WTC11 (cell line): ENCODE data around the gene KDM4B.

Source experiments
- ELF4 ChIP-seq: sonication (generic); formaldehyde crosslinking; IDR thresholded peaks from 2 replicates; pipeline ENCODE4 v1.8.1; 2022; ENCODE audit warnings: low read depth, mild to moderate bottlenecking, moderate library complexity, missing genetic modification reagents
- JAZF1 ChIP-seq: fragments of 250-450 bp; sonication (Bioruptor Pico); IDR thresholded peaks from 2 replicates; pipeline ENCODE4 v1.9.0; 2021; ENCODE audit warnings: moderate library complexity, mild to moderate bottlenecking, inconsistent platforms
- KAT7 ChIP-seq: sonication (generic); formaldehyde crosslinking; IDR thresholded peaks from 2 replicates; pipeline ENCODE4 v1.8.1; 2023; ENCODE audit warnings: missing genetic modification reagents, mild to moderate bottlenecking, borderline replicate concordance
- NFYB ChIP-seq: sonication (generic); formaldehyde crosslinking; conservative IDR thresholded peaks from 2 replicates; pipeline ENCODE4 v1.8.0; 2022; ENCODE audit warnings: low read depth, missing genetic modification reagents
- SP1 ChIP-seq: sonication (generic); formaldehyde crosslinking; conservative IDR thresholded peaks from 2 replicates; pipeline ENCODE4 v1.8.1; 2022; ENCODE audit warnings: missing genetic modification reagents
- TEAD4 ChIP-seq: sonication (generic); formaldehyde crosslinking; IDR thresholded peaks from 2 replicates; pipeline ENCODE4 v1.8.0; 2022; ENCODE audit warnings: mild to moderate bottlenecking, missing genetic modification reagents
- ZNF317 ChIP-seq: sonication (generic); formaldehyde crosslinking; IDR thresholded peaks from 2 replicates; pipeline ENCODE4 v1.8.1; 2023; ENCODE audit warnings: low read depth, mild to moderate bottlenecking, moderate library complexity, missing genetic modification reagents, borderline replicate concordance
- ZNF416 ChIP-seq: fragments of 250-450 bp; sonication (Bioruptor Pico); IDR thresholded peaks from 2 replicates; pipeline ENCODE4 v1.9.0; 2021; ENCODE audit warnings: mild to moderate bottlenecking, inconsistent platforms
- TF ChIP-seq, protein P1 (sequence below): fragments of 200-600 bp; IDR thresholded peaks from 2 replicates; pipeline ENCODE4 v1.8.0; 2022; ENCODE audit warnings: antibody characterized with exemption
- TF ChIP-seq, protein P2 (sequence below): sonication (generic); formaldehyde crosslinking; IDR thresholded peaks from 2 replicates; pipeline ENCODE4 v1.8.0; 2022; ENCODE audit warnings: mild to moderate bottlenecking, missing genetic modification reagents
- TF ChIP-seq, protein P3 (sequence below): sonication (generic); formaldehyde crosslinking; IDR thresholded peaks from 2 replicates; pipeline ENCODE4 v1.8.0; 2022; ENCODE audit warnings: mild to moderate bottlenecking, missing genetic modification reagents

DNA sequence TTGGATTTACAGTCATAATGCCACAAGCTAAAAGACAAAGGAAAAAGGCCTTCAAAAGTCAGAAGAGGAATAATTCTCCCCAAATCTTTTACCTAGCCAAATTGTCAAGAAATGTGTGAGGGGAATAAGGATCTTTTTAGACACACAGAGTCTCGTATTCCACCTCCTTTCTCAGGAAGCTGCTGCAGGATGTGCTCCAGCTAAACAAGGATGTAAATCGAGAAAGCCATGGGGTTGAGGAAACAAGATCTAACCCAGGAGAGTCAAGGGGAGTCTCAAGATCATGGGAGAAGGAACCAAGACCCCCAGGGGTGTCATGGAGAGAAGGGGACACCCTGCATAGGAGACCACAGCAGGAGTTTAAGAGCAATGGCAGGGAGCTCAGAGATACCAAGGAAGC lies 147.4 kb downstream of the KDM4B start:
- TF ChIP-seq ZNF416 (CRISPR knock-in tag) (no peak), KAT7 (CRISPR knock-in tag) (no peak), TEAD4 (CRISPR knock-in tag) (no peak), NFYB (CRISPR knock-in tag) (no peak), SP1 (no peak), ZNF317 (CRISPR knock-in tag) (no peak), ELF4 (CRISPR knock-in tag) (no peak), JAZF1 (CRISPR knock-in tag) (no peak)
- TF ChIP-seq, protein P1, sequence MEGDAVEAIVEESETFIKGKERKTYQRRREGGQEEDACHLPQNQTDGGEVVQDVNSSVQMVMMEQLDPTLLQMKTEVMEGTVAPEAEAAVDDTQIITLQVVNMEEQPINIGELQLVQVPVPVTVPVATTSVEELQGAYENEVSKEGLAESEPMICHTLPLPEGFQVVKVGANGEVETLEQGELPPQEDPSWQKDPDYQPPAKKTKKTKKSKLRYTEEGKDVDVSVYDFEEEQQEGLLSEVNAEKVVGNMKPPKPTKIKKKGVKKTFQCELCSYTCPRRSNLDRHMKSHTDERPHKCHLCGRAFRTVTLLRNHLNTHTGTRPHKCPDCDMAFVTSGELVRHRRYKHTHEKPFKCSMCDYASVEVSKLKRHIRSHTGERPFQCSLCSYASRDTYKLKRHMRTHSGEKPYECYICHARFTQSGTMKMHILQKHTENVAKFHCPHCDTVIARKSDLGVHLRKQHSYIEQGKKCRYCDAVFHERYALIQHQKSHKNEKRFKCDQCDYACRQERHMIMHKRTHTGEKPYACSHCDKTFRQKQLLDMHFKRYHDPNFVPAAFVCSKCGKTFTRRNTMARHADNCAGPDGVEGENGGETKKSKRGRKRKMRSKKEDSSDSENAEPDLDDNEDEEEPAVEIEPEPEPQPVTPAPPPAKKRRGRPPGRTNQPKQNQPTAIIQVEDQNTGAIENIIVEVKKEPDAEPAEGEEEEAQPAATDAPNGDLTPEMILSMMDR: no peak
- TF ChIP-seq, protein P2, sequence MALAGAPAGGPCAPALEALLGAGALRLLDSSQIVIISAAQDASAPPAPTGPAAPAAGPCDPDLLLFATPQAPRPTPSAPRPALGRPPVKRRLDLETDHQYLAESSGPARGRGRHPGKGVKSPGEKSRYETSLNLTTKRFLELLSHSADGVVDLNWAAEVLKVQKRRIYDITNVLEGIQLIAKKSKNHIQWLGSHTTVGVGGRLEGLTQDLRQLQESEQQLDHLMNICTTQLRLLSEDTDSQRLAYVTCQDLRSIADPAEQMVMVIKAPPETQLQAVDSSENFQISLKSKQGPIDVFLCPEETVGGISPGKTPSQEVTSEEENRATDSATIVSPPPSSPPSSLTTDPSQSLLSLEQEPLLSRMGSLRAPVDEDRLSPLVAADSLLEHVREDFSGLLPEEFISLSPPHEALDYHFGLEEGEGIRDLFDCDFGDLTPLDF (CRISPR knock-in tag): no peak
- TF ChIP-seq, protein P3, sequence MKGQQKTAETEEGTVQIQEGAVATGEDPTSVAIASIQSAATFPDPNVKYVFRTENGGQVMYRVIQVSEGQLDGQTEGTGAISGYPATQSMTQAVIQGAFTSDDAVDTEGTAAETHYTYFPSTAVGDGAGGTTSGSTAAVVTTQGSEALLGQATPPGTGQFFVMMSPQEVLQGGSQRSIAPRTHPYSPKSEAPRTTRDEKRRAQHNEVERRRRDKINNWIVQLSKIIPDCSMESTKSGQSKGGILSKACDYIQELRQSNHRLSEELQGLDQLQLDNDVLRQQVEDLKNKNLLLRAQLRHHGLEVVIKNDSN (CRISPR knock-in tag): no peak
